Gastrocnemius medialis (tissue), 4 donors: Measurements from ENCODE around the gene GPR137.
"Not testable (repeated sequence)": the region's sequence is repeated elsewhere in the genome, so short reads cannot be mapped to it uniquely, and the experiment has no call there.

Experiments used
- POLR2A ChIP-seq, 2 donors: fragments of 450-650 bp; IDR thresholded peaks; one replicate each; pipeline ENCODE4 v1.6.1; 2017; ENCODE audit warnings: antibody characterized with exemption in 2 of 2, mild to moderate bottlenecking in 2 of 2, moderate library complexity in 2 of 2
- TF ChIP-seq, protein P1 (sequence below), 5 experiments: fragments of 450-650 bp in 3 of 5; fragments of 200-600 bp in 2 of 5; sonication (generic) in 2 of 5; IDR thresholded peaks in 4 of 5; conservative IDR thresholded peaks in 1 of 5; 1 replicate in 4 of 5; 2 replicates in 1 of 5; pipeline ENCODE4 v1.5.1; 2016 to 2019; ENCODE audit warnings: antibody characterized with exemption in 5 of 5, mild to moderate bottlenecking in 3 of 5, moderate library complexity in 3 of 5

DNA sequence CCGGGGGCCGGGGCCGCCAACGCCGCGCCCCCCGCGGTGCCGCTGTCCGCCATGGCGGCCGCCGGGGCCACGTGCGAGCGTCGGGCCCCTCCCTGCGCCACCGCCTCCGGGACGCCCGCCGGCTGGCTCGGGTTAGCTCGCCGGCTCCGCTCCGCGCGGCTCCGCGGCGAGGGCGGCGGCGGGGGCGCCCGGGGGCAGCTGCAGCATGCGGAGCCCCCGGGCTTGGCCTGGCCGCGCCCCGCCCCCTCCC is 39.1 kb upstream of the GPR137 start:
- TF ChIP-seq, protein P1, sequence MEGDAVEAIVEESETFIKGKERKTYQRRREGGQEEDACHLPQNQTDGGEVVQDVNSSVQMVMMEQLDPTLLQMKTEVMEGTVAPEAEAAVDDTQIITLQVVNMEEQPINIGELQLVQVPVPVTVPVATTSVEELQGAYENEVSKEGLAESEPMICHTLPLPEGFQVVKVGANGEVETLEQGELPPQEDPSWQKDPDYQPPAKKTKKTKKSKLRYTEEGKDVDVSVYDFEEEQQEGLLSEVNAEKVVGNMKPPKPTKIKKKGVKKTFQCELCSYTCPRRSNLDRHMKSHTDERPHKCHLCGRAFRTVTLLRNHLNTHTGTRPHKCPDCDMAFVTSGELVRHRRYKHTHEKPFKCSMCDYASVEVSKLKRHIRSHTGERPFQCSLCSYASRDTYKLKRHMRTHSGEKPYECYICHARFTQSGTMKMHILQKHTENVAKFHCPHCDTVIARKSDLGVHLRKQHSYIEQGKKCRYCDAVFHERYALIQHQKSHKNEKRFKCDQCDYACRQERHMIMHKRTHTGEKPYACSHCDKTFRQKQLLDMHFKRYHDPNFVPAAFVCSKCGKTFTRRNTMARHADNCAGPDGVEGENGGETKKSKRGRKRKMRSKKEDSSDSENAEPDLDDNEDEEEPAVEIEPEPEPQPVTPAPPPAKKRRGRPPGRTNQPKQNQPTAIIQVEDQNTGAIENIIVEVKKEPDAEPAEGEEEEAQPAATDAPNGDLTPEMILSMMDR (IDR thresholded peaks at IDR 0.05 in 4 of 5, conservative IDR thresholded peaks at IDR 0.05 in 1 of 5): not testable (repeated sequence)
- TF ChIP-seq POLR2A (IDR thresholded peaks at IDR 0.05): peak; percentile 3 to 67
